Adrenal gland (tissue), 5 donors: ENCODE measurements around the gene KCTD10.

Source experiments
- POLR2A ChIP-seq, 2 donors: fragments of 450-650 bp; IDR thresholded peaks; one replicate each; pipeline ENCODE4 v1.6.1; 2017; ENCODE audit warnings: antibody characterized with exemption in 2 of 2, mild to moderate bottlenecking in 2 of 2, moderate library complexity in 1 of 2
- TF ChIP-seq, protein P1 (sequence below), 6 experiments: fragments of 450-650 bp in 4 of 6; fragments of 200-600 bp in 2 of 6; sonication (generic) in 1 of 6; IDR thresholded peaks; 1 replicate in 5 of 6; 2 replicates in 1 of 6; pipeline versions ENCODE4 v1.5.1 to v1.8.0; 2016 to 2021; ENCODE audit warnings: antibody characterized with exemption in 6 of 6, mild to moderate bottlenecking in 2 of 6, moderate library complexity in 1 of 6
- donor health status: DM: no; HTN: no; CAD: no.

DNA sequence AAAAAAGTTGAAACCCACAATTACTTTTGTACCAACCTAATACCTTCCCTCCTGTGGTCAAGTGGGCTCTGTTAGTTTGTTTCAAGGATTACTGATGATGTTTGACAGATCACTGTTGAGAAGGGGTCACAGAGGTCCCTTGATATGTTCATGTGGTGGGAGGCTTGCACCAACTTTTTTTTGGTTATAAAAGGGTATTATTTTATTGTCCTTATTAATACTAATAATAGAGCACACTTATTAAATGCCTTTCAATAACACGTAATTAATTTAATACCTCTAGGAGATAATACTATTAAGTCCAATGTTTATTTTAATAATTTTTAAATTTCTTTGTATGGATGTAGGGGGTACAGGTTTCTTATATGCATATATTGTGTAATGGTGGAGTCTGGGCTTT is 4.8 kb upstream of the KCTD10 start:
- TF ChIP-seq, protein P1, sequence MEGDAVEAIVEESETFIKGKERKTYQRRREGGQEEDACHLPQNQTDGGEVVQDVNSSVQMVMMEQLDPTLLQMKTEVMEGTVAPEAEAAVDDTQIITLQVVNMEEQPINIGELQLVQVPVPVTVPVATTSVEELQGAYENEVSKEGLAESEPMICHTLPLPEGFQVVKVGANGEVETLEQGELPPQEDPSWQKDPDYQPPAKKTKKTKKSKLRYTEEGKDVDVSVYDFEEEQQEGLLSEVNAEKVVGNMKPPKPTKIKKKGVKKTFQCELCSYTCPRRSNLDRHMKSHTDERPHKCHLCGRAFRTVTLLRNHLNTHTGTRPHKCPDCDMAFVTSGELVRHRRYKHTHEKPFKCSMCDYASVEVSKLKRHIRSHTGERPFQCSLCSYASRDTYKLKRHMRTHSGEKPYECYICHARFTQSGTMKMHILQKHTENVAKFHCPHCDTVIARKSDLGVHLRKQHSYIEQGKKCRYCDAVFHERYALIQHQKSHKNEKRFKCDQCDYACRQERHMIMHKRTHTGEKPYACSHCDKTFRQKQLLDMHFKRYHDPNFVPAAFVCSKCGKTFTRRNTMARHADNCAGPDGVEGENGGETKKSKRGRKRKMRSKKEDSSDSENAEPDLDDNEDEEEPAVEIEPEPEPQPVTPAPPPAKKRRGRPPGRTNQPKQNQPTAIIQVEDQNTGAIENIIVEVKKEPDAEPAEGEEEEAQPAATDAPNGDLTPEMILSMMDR (IDR thresholded peaks at IDR 0.05) = no peak
- TF ChIP-seq POLR2A (IDR thresholded peaks at IDR 0.05) = no peak
